Bronchial epithelial cell (primary cell): Measurements from ENCODE around the gene PPP1R12C. TPM values are rescaled to one million over a fixed set of nuclear protein-coding genes. Genes with fewer than 3 reads are reported as not detected.

Experiments
- DNase-seq: peaks from one replicate; pipeline ENCODE4 v3.0.0-alpha.2; 2010; ENCODE audit warnings: low read depth
- FAIRE-seq: peaks from 2 replicates; lab custom pipeline; 2011; peaks lifted over from hg19 to GRCh38; lab: Jason Lieb, UNC
- H3K27me3 ChIP-seq: 2 replicates; pipeline ENCODE4 v1.5.1; 2011; ENCODE audit warnings: low read length; ENCODE audit not compliant: control insufficient read depth, insufficient read depth
- H3K36me3 ChIP-seq: 2 replicates; pipeline ENCODE4 v1.5.1; 2011; ENCODE audit warnings: low read length; ENCODE audit not compliant: control insufficient read depth, insufficient read depth
- H3K4me3 ChIP-seq: 2 replicates; pipeline ENCODE4 v1.5.1; 2011; ENCODE audit warnings: mild to moderate bottlenecking, low read depth, low read length, control low read depth
- CTCF ChIP-seq: IDR thresholded peaks from 2 replicates; pipeline ENCODE4 v1.5.1; 2011; ENCODE audit warnings: mild to moderate bottlenecking, moderate library complexity, low read length, control low read depth, inconsistent platforms; ENCODE audit not compliant: insufficient read depth, severe bottlenecking
- total RNA-seq: library from RNA; depleted of rRNA; stranded (reverse); fragments of >200 nt; gene quantifications from 2 replicates; pipeline ENCODE4 v1.2.1, GENCODE V29; 2014

The PPP1R12C gene
- total RNA-seq, 1 donor from 2014 or later, result 22.9 TPM

DNA sequence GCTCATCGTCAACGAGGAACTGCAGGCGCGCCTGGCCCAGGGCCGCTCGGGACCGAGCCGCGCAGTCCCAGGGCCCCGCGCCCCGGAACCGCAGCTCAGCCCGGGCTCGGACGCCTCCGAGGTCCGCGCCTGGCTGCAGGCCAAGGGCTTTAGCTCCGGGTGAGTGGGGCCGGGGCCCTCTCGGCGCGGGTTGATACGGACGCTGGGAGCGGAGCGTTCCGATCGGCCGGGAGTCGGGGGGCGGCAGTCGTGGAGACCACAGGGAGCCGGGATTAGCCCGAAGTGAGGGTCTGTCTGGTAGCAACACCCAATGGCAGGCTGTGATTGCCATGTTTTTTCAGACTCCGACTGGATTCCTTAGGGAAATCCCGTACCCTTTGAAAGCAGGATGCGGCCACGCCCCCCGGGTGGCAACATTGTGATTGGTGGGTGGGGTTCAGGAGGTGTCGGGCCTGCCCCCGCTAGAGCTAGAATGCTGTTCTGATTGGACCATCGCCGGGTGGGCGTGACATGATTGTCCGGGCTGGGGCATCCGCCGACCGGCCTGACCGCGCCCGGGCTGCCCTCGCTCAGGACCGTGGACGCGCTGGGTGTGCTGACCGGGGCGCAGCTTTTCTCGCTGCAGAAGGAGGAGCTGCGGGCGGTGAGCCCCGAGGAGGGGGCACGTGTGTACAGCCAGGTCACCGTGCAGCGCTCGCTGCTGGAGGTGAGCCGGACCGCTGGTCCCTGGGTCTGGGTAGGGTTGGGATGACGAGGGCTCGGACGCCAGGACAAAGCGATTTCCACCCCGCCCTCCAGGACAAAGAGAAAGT lies 30.5 kb downstream of the PPP1R12C start:
- H3K36me3 ChIP-seq, result peaks cover 10% of the 10 kb centered on the region
- no peak for TF ChIP-seq CTCF
- no peak for FAIRE-seq
- peak overlapping the region; percentile 28 for H3K4me3 ChIP-seq
- DNase-seq, result peak; percentile 86
- H3K27me3 ChIP-seq, result no peaks in the 10 kb centered on the region

DNA sequence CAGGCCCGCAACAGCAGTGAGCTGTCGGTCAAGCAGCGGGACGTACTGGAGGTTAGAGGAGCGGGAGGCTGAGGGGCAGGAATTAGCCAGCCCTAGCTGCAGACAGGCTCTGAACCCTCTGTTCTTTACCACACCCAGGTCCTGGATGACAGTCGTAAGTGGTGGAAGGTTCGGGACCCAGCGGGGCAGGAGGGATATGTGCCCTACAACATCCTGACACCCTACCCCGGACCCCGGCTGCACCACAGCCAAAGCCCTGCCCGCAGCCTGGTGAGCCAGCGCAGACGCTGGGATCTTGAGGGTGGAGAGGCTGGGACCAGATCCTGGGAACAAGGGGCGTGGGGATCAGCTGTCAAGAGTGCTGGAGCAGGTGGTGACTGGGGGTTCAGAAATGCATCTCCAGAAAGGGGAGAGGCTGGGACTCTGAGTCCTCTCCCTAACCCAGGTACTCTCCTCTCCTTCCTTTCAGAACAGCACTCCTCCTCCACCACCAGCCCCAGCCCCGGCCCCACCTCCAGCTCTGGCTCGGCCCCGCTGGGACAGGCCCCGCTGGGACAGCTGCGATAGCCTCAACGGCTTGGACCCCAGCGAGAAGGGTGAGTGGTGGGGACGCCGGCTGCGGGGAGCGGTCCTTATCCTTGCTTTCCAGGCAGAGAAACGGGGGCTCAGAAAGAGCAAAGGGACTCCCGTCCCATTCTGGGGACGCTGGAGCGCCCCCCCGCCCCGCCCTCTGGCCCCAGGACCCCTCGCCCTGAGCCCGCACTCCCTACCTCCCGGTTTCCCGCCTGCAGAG lies 31.3 kb downstream of the PPP1R12C start:
- no peak overlapping the region for H3K4me3 ChIP-seq

DNA sequence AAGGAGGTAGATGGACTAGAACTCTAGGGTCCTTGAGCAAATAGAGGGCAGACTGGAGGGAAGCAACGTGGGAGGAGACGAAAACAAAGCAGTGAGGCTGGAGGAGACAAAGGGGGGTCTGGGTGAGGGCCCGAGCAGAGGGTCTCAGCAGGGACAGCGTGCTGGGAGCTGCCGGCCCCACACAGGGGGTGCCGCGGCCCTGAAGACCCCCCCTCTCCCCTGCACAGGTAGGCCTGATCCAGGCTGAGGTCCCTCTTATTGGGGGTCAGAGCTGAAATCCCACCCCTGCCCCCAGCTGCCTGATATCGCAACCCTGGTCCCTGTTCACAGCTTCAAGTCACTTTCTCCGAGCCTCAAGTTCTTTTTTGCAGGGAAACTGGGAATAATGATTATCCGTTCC lies 33.0 kb downstream of the PPP1R12C start:
- no peaks in the 10 kb centered on the region for H3K27me3 ChIP-seq

More for the DNA sequence above, 31.3 kb downstream of the PPP1R12C start:
- no peak for TF ChIP-seq CTCF
- FAIRE-seq (no peak), DNase-seq (no peak)
- Histone ChIP-seq H3K27me3 (no peaks in the 10 kb centered on the region), H3K36me3 (peaks cover 12% of the 10 kb centered on the region)

DNA sequence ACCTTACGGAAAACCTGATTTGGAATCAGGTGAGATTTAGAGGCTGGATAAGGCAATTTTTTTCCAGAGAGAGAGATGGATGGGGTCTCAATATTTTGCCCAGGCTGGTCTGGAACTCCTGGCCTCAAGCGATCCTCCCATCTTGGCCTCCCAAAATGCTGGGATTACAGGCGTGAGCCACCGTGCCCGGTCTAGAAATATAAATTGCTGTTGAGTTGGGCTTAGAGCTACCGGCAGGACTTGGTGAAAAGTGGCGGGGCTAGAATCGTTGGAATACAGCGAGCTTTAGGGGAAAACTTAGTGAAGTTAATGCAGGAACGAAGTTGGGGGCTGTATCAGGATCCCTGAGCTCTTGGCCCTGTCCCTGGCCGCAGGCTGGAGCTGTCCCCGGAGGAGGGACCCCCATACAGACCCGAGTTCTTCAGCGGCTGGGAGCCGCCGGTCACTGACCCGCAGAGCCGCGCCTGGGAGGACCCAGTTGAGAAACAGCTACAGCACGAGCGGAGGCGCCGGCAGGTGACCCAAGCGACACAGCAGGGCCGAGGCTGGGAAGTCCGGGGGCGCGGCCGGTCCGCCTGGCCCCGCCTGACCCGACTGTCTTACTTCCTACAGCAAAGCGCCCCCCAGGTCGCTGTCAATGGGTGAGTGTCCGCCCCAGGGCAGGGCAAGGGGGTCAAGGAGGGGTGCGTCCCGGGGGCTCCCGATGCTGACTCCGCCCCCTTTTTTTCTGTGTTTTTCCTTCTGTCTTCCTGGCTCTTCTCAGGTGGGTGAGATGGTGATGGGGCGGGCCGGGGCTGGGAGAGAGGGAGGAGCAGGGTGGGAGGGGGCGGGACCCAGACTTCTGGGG lies 34.2 kb downstream of the PPP1R12C start:
- Histone ChIP-seq H3K36me3 (peaks cover 12% of the 10 kb centered on the region), H3K4me3 (no peak overlapping the region), H3K27me3 (no peaks in the 10 kb centered on the region)
- FAIRE-seq (no peak), DNase-seq (no peak)
- TF ChIP-seq CTCF, result no peak

More for the DNA sequence above, 33.0 kb downstream of the PPP1R12C start:
- Histone ChIP-seq H3K4me3 (no peak overlapping the region), H3K36me3 (peaks cover 11% of the 10 kb centered on the region)
- no peak for DNase-seq
- TF ChIP-seq CTCF, result no peak
- no peak for FAIRE-seq

DNA sequence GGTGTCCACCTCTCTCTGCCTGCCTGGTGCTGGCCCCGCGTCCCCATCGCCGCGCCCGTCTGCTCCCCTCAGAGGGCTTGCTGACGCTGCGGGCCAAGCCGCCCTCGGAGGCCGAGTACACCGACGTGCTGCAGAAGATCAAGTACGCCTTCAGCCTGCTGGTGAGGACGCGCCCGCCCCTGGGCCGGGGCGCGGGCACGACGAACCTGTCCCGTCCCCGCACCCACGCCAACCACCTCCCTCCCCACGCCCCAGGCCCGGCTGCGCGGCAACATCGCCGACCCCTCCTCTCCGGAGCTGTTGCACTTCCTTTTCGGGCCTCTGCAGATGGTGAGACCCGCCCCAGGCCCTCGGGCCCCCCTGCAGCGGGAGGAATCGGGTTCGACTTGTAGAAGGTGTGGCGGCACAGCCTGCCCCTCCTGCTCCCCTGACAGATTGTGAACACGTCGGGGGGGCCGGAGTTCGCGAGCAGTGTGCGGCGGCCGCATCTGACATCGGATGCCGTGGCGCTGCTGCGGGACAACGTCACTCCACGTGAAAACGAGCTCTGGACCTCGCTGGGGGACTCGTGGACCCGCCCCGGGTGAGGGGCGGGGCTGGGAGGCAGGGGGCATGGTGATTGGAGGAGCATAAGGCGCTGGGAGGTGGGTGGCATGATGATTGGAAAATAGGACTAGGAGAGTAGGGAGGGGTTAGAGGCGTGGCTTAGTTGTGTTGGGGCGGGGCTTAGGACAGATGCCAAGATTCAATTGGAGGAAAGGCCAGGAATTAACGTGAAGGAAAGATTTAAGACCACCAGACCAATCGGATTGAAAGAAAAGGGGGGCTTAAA lies 35.2 kb downstream of the PPP1R12C start:
- FAIRE-seq, result no peak
- no peak for TF ChIP-seq CTCF
- DNase-seq, result no peak
- Histone ChIP-seq H3K27me3 (no peaks in the 10 kb centered on the region), H3K4me3 (no peak overlapping the region), H3K36me3 (peaks cover 8% of the 10 kb centered on the region)
